GM18498 (cell line): ENCODE data around the gene HTRA3.
A peak's percentile ranks its signal among the peaks of the same experiment; 100 is the strongest.

Source experiments
- ATAC-seq: cut with Tn5 transposase; IDR thresholded peaks from one replicate; pipeline ENCODE4 v1.9.1; 2021; ENCODE audit warnings: mild to moderate bottlenecking, moderate library complexity; ENCODE audit not compliant: unreplicated experiment

Gene HTRA3

GRCh38 chr4:8269535-8270417, at the start of gene HTRA3:
HTRA3 (plus strand) TSS chr4:8269754; CDS start chr4:8269969, 215 bp downstream.
- no peak for ATAC-seq

GRCh38 chr4:8220661-8221450, 48.7 kb upstream of the HTRA3 start:
- ATAC-seq = no peak

- ATAC-seq = no peak
Measured at GRCh38 chr4:8221476-8221875, 48.1 kb upstream of the HTRA3 start.

- no peak for ATAC-seq
Measured at GRCh38 chr4:8221985-8222384, 47.6 kb upstream of the HTRA3 start.

GRCh38 chr4:8222609-8223388, 46.8 kb upstream of the HTRA3 start:
- no peak for ATAC-seq

- ATAC-seq = no peak
Measured at GRCh38 chr4:8224267-8224974, 45.1 kb upstream of the HTRA3 start.

GRCh38 chr4:8224975-8225625, 44.5 kb upstream of the HTRA3 start:
- no peak for ATAC-seq

GRCh38 chr4:8225706-8226443, 43.7 kb upstream of the HTRA3 start:
- no peak for ATAC-seq

- no peak for ATAC-seq
Measured at GRCh38 chr4:8227201-8227770, 42.3 kb upstream of the HTRA3 start.

GRCh38 chr4:8227771-8228318, 41.7 kb upstream of the HTRA3 start:
- no peak for ATAC-seq

GRCh38 chr4:8228319-8229250, 41.0 kb upstream of the HTRA3 start:
- ATAC-seq = peak; percentile 77

GRCh38 chr4:8229331-8229975, 40.1 kb upstream of the HTRA3 start:
- no peak for ATAC-seq

- no peak for ATAC-seq
Measured at GRCh38 chr4:8230033-8230432, 39.5 kb upstream of the HTRA3 start.

- no peak for ATAC-seq
Measured at GRCh38 chr4:8230891-8231290, 38.7 kb upstream of the HTRA3 start.

GRCh38 chr4:8231551-8232049, 38.0 kb upstream of the HTRA3 start:
- ATAC-seq = no peak

- ATAC-seq = no peak
Measured at GRCh38 chr4:8232748-8233147, 36.8 kb upstream of the HTRA3 start.
